Mucosa of gallbladder (tissue), 1 donor: ENCODE data around the gene CCDC177. TPM values are rescaled to one million over a fixed set of nuclear protein-coding genes. Genes with fewer than 3 reads are reported as not detected.

Source experiments
- DNase-seq: peaks from one replicate; pipeline ENCODE4 v3.0.0-alpha.2; 2020; ENCODE audit warnings: low spot score
- total RNA-seq: library from RNA; stranded (reverse); gene quantifications from one replicate; pipeline ENCODE4 v1.2.1, GENCODE V29; 2021
- donor health status: DM: no; HTN: no; CAD: no.

The CCDC177 gene
- total RNA-seq, 1 donor from 2014 or later: not detected

- DNase-seq: no peak
Measured at GRCh38 chr14:69530095-69530494, 44.6 kb downstream of the CCDC177 start.

GRCh38 chr14:69529563-69529962, 45.1 kb downstream of the CCDC177 start:
- no peak for DNase-seq

GRCh38 chr14:69528930-69529329, 45.7 kb downstream of the CCDC177 start:
- no peak for DNase-seq

DNA sequence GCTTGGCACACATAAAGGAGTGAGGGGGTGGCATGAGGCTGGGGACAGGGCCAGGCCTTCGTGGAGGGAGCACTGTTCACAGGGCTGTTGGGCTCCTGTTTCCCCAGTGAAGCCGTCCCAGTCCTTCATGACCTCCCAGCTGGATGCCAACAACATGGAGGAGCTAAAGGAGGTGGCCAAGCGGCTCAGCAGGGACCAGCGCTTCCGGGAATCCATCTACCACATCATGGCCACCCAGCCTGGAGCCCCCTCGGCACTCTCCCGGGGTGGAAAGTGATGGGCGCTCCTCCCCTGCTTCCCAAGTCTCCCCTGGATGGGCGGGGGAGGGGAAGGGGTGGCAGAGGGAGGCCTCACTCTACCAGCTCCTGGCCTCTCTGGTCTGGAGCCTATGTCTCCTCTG, 46.5 kb downstream of the CCDC177 start:
- DNase-seq: no peak

GRCh38 chr14:69527635-69528034, 47.0 kb downstream of the CCDC177 start:
- DNase-seq: no peak

DNA sequence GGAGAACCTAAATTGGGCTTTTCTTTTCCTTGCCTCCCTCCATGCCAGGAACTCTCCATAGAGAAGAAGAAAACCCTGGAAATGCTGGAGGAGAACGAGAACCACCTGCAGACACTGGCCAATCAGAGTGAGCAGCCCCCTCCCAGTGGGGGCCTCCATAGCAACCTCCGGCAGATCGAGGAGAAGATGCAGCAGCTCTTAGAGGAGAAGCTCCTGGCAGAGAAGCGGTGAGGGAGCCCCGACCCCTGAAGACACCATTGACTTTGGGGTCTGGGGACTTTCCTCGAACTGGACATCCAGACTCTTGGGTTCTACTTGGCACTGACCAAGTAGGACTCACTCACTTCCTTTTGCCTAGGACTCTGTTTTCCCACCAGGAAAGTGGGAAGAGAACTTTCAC, 48.8 kb downstream of the CCDC177 start:
- DNase-seq: no peak

- DNase-seq: no peak
Measured at GRCh38 chr14:69522026-69522425, 52.6 kb downstream of the CCDC177 start.

Other genes with a start within 250 kb of the CCDC177 start
- gene ERH, start 176.6 kb downstream of the CCDC177 start, total RNA-seq: 136 TPM
- 71.2 TPM for gene SLC39A9, start 176.2 kb downstream of the CCDC177 start, total RNA-seq
- 0.06 TPM for gene PLEKHD1, start 90.1 kb downstream of the CCDC177 start, total RNA-seq
- gene SUSD6, start 36.7 kb upstream of the CCDC177 start, total RNA-seq: 85.1 TPM
- 343 TPM for gene SRSF5, start 192.3 kb upstream of the CCDC177 start, total RNA-seq
- 0.86 TPM for gene SLC10A1, start 222.4 kb upstream of the CCDC177 start, total RNA-seq